ENCODE data around the gene IGSF8.

DNA sequence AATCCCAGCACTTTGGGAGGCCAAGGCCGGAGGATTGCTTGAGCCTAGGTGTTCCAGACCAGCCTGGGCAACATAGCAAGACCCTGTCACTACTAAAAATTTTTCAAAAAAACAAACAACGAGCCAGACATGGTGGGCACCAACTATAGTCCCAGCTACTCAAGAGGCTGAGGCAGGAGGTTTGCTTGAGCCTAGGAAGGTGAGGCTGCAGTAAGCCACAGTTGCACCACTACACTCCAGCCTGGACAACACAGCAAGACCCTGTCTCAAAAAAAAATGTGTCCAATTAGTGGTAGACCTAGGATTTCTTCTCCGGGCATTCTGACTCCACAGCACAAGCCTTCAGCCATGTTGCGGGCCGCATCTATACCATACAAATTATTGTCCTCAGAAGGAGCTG lies 6.7 kb upstream of the IGSF8 start:
- TF ChIP-seq CTCF (IDR thresholded peaks at IDR 0.05 in 8 of 11, conservative IDR thresholded peaks at IDR 0.05 in 3 of 11) (no peak), POLR2AphosphoS5 (IDR thresholded peaks at IDR 0.05) (no peak)

Measured in spleen (tissue), 7 donors.